GM12864 (cell line): ENCODE data around the gene VTI1A.
"Not testable (repeated sequence)": the region's sequence is repeated elsewhere in the genome, so short reads cannot be mapped to it uniquely, and the experiment has no call there.

ENCODE experiments used
- DNase-seq: peaks from one replicate; pipeline ENCODE4 v3.0.0-alpha.2; 2011; ENCODE audit warnings: low read depth
- H3K4me3 ChIP-seq: 2 replicates; pipeline ENCODE4 v1.5.1; 2011; ENCODE audit warnings: mild to moderate bottlenecking, low read depth, low read length, control low read depth
- CTCF ChIP-seq: IDR thresholded peaks from 2 replicates; pipeline ENCODE4 v1.5.1; 2011; ENCODE audit warnings: low read depth, mild to moderate bottlenecking, moderate library complexity, low read length, control low read depth, inconsistent platforms; ENCODE audit errors: missing control alignments

The VTI1A gene

GRCh38 chr10:112858986-112859651 lies 412.1 kb downstream of the VTI1A start:
- no peak overlapping the region for H3K4me3 ChIP-seq
- DNase-seq = no peak
- TF ChIP-seq CTCF = no peak

GRCh38 chr10:112859793-112860192 lies 412.8 kb downstream of the VTI1A start:
- no peak overlapping the region for H3K4me3 ChIP-seq
- DNase-seq = no peak
- no peak for TF ChIP-seq CTCF

- not testable (repeated sequence) for H3K4me3 ChIP-seq, DNase-seq
Measured at GRCh38 chr10:112863461-112863860, 416.4 kb downstream of the VTI1A start.
